ENCODE results near the gene REEP5. TPM values are rescaled to one million over a fixed set of nuclear protein-coding genes. Genes with fewer than 3 reads are reported as not detected.
"Not testable (repeated sequence)": the region's sequence is repeated elsewhere in the genome, so short reads cannot be mapped to it uniquely, and the experiment has no call there.

The REEP5 gene
- total and polyA plus RNA-seq, 12 donors: 90.2 to 169 (median 132) TPM

DNA sequence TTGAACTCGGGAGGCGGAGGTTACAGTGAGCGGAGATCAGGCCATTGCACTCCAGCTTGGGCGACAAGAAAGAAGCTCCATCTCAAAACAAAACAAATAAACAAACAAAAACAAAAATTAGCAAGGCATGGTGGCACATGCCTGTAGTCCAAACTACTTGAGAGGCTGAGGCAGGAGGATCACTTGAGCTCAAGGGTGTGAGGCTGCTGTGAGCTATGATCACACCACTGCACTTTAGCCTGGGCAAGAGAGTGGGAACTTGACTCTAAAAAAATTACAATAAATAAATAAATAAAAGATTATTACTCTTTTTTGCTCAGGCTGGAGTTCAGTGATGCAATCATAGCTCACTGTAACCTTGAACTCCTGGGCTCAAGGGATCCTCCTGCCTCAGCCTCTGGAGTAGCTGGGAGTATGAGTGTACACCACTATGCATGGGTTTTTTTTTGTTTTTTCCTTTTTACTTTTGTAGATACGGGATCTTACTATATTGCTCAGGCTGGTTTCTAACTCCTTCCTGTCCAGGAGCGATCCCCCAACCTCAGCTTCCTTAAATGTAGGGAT lies 45.6 kb upstream of the REEP5 start:
- TF ChIP-seq, protein P1, sequence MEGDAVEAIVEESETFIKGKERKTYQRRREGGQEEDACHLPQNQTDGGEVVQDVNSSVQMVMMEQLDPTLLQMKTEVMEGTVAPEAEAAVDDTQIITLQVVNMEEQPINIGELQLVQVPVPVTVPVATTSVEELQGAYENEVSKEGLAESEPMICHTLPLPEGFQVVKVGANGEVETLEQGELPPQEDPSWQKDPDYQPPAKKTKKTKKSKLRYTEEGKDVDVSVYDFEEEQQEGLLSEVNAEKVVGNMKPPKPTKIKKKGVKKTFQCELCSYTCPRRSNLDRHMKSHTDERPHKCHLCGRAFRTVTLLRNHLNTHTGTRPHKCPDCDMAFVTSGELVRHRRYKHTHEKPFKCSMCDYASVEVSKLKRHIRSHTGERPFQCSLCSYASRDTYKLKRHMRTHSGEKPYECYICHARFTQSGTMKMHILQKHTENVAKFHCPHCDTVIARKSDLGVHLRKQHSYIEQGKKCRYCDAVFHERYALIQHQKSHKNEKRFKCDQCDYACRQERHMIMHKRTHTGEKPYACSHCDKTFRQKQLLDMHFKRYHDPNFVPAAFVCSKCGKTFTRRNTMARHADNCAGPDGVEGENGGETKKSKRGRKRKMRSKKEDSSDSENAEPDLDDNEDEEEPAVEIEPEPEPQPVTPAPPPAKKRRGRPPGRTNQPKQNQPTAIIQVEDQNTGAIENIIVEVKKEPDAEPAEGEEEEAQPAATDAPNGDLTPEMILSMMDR (IDR thresholded peaks at IDR 0.05): no peak
- no peaks in the 10 kb centered on the region for H3K27me3 ChIP-seq

DNA sequence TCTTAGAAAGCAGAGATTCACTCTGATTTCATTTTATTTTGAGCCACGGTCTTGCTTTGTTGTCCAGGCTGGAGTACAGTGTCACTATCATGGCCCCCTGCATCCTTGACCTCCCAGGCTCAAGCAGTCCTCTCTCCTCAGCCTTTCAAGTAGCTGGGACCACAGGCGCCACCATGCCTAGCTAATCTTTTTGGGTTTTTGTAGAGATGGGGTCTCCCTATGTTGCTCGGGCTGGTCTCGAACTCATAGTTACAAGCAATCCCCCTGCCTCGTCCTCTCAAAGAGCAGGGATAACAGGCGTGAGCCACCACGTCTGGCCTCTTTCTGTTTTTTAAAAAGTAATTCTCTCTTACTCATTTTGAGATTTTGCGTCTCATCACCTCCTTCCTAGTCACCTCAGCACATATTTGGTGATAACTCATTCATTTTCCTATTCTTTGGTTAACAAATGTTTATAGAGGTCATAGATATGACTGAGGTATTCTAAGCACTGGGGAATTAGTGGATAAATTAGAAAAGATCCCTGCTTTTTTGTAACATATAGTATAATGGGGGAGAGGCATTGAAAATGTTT lies 43.8 kb upstream of the REEP5 start:
- Histone ChIP-seq H3K4me1 (peaks cover 0 to 17% (median 8%) of the 10 kb centered on the region in 9 donors), H3K27ac (no peak overlapping the region), H3K9me3 (no peaks in the 10 kb centered on the region), H3K4me3 (no peak overlapping the region), H3K36me3 (no peaks in the 10 kb centered on the region), H3K27me3 (no peaks in the 10 kb centered on the region)
- ATAC-seq: no peak
- WGBS, 2 donors: 91 to 93% methylated on average over 8 of the region's 8 CpGs
- intact Hi-C loops (cut with DNase I): loop anchor here in 1 of 10 donors (10.0 kb wide), 1 partner anchor 411 kb away; no protein-coding TSS in a partner anchor
- DNase-seq: no peak
- TF ChIP-seq, protein P1 (IDR thresholded peaks at IDR 0.05): no peak

More for the DNA sequence above, 45.6 kb upstream of the REEP5 start:
- peaks cover 0 to 15% (median 8%) of the 10 kb centered on the region in 9 donors for H3K4me1 ChIP-seq
- WGBS, 2 donors: 90 to 95% methylated on average over 6 of the region's 6 CpGs
- ATAC-seq: no peak
- H3K4me3 ChIP-seq: no peak overlapping the region
- no peak for DNase-seq
- intact Hi-C loops (cut with DNase I): loop anchor here in 1 of 10 donors (10.0 kb wide), 1 partner anchor 413 kb away; no protein-coding TSS in a partner anchor
- no peaks in the 10 kb centered on the region for H3K9me3 ChIP-seq
- no peaks in the 10 kb centered on the region for H3K36me3 ChIP-seq
- H3K27ac ChIP-seq: no peak overlapping the region

DNA sequence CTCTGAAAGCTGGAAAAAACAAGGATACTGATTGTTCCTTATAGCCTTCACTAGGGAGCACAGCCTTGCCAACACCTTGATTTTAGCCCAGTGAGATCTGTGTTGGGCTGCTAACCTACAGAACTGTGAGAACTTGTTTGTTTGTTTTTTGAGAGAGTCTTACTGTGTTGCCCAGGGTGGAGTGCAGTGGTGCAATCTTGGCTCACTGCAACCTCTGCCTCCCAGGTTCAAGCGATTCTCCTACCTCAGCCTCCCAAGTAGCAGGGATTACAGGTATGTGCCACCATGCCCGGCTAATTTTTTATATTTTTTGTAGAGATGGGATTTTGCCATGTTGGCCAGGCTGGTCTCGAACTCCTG lies 41.3 kb upstream of the REEP5 start:
- peak overlapping the region in 6 of 10 donors; percentile 37 to 71 (median 57) for H3K27ac ChIP-seq
- not testable (repeated sequence) for H3K9me3 ChIP-seq, H3K4me3 ChIP-seq, H3K27me3 ChIP-seq, DNase-seq, H3K36me3 ChIP-seq, ATAC-seq
- intact Hi-C loops (cut with DNase I): loop anchor here in 2 of 10 donors (5.0 to 10.0 kb wide), 2 partner anchors 41 to 409 kb away; partner anchors contain the start of gene REEP5 (in 1 of the 2)
- H3K4me1 ChIP-seq: peaks cover 2 to 39% (median 15%) of the 10 kb centered on the region in 9 donors
- whole genome bisulfite sequencing, 2 donors: 74 to 94% methylated on average over 3 of the region's 3 CpGs

DNA sequence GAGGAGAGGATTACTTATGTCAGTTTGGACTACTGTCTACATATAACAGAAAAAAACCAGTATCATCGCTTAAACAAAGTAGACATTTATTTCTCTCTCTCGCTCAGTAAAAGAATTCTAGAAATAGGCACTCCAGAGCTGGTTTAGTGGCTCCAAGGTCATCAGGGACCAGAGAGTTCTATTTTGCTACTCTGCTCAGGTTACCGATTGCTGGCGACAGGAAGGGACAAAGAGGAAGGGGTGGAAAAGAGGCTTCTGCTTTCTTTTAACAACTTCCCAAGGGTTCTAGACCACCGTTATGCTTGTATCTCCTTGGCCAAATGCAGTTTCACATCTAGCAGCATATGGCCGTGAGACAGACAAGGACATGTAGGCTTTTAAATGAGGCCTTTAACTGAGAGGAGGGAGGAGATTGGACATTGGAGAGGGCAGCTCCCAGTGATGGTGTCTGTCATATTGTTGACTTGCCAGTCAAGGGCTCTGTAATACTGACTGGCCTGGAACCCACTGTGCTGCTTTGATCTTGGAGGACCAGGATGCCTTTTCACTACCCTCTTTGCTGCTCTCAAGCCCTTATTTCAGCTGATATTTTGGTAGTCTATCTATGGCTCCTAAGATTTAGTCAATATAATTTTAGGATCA lies 39.0 kb upstream of the REEP5 start:
- H3K4me3 ChIP-seq: no peak overlapping the region
- no peaks in the 10 kb centered on the region for H3K9me3 ChIP-seq
- no peaks in the 10 kb centered on the region for H3K27me3 ChIP-seq
- TF ChIP-seq, protein P1 (IDR thresholded peaks at IDR 0.05): no peak
- DNase-seq (no peak), ATAC-seq (no peak)
- 79 to 80% methylated on average over 6 of the region's 6 CpGs for WGBS, 2 donors
- intact Hi-C loops (cut with DNase I): loop anchor here in 2 of 10 donors (5.0 to 10.0 kb wide), 2 partner anchors 39 to 406 kb away; partner anchors contain the start of gene REEP5 (in 1 of the 2)
- peaks cover 2 to 50% (median 30%) of the 10 kb centered on the region in 9 donors for H3K4me1 ChIP-seq
- H3K36me3 ChIP-seq: no peaks in the 10 kb centered on the region
- H3K27ac ChIP-seq: no peak overlapping the region

Measured in heart right ventricle (tissue), 16 donors.